Trophoblast cell (in vitro differentiated cells and primary cell): ENCODE results near the gene HIVEP3.

Source experiments
- DNase-seq, 2 donors: peaks; one replicate each; pipeline ENCODE4 v3.0.0-alpha.2; 2016
- H2AFZ ChIP-seq: 2 replicates; pipeline ENCODE4 v1.6.1; 2013; ENCODE audit warnings: low read length, moderate library complexity, mild to moderate bottlenecking; ENCODE audit not compliant: insufficient read depth, poor library complexity
- H2AK5ac ChIP-seq: 2 replicates; pipeline ENCODE4 v1.6.1; 2013; ENCODE audit warnings: mild to moderate bottlenecking, low read length
- H2BK120ac ChIP-seq: 2 replicates; pipeline ENCODE4 v1.6.1; 2013; ENCODE audit warnings: low read length, mild to moderate bottlenecking, moderate library complexity; ENCODE audit not compliant: insufficient read depth, poor library complexity
- H2BK12ac ChIP-seq: 2 replicates; pipeline ENCODE4 v1.6.1; 2013; ENCODE audit warnings: mild to moderate bottlenecking, low read length, moderate library complexity
- H2BK5ac ChIP-seq: 2 replicates; pipeline ENCODE4 v1.6.1; 2013; ENCODE audit warnings: low read length, low read depth, moderate library complexity, mild to moderate bottlenecking; ENCODE audit not compliant: poor library complexity
- H3K14ac ChIP-seq: 2 replicates; pipeline ENCODE4 v1.6.1; 2013; ENCODE audit warnings: mild to moderate bottlenecking, low read length
- H3K18ac ChIP-seq: 2 replicates; pipeline ENCODE4 v1.6.1; 2013; ENCODE audit warnings: mild to moderate bottlenecking, low read length
- H3K23ac ChIP-seq: 2 replicates; pipeline ENCODE4 v1.6.1; 2013; ENCODE audit warnings: low read length
- H3K27ac ChIP-seq: 2 replicates; pipeline ENCODE4 v1.5.1; 2013; ENCODE audit warnings: low read depth, mild to moderate bottlenecking, inconsistent platforms, low read length, moderate library complexity
- H3K27me3 ChIP-seq: 2 replicates; pipeline ENCODE4 v1.6.1; 2013; ENCODE audit warnings: inconsistent platforms, mild to moderate bottlenecking, low read length, moderate library complexity; ENCODE audit not compliant: insufficient read depth
- H3K36me3 ChIP-seq, 2 experiments: 1 replicate in 1 of 2; 2 replicates in 1 of 2; pipeline ENCODE4 v1.6.1; 2013; ENCODE audit warnings: low read length in 2 of 2, mild to moderate bottlenecking in 2 of 2, moderate library complexity in 1 of 2; ENCODE audit not compliant: insufficient read depth in 2 of 2, control insufficient read depth in 1 of 2
- H3K4ac ChIP-seq: 2 replicates; pipeline ENCODE4 v1.6.1; 2013; ENCODE audit warnings: low read depth, mild to moderate bottlenecking, low read length, moderate library complexity
- H3K4me1 ChIP-seq, 2 experiments: 1 replicate in 1 of 2; 2 replicates in 1 of 2; pipeline ENCODE4 v1.6.1; 2013; ENCODE audit warnings: low read length in 2 of 2, mild to moderate bottlenecking in 2 of 2, moderate library complexity in 1 of 2; ENCODE audit not compliant: insufficient read depth in 2 of 2, control insufficient read depth in 1 of 2
- H3K4me2 ChIP-seq: 2 replicates; pipeline ENCODE4 v1.6.1; 2013; ENCODE audit warnings: inconsistent platforms, mild to moderate bottlenecking, low read length, moderate library complexity
- H3K4me3 ChIP-seq: 2 replicates; pipeline ENCODE4 v1.5.1; 2013; ENCODE audit warnings: mild to moderate bottlenecking, low read depth, low read length, inconsistent platforms
- H3K79me1 ChIP-seq: one replicate; pipeline ENCODE4 v1.6.1; 2013; ENCODE audit warnings: low read length
- H3K79me2 ChIP-seq: 2 replicates; pipeline ENCODE4 v1.6.1; 2013; ENCODE audit warnings: low read length, mild to moderate bottlenecking; ENCODE audit not compliant: control insufficient read depth, insufficient read depth, poor library complexity
- H3K9ac ChIP-seq: 2 replicates; pipeline ENCODE4 v1.6.1; 2013; ENCODE audit warnings: mild to moderate bottlenecking, low read length
- H3K9me3 ChIP-seq: 2 replicates; pipeline ENCODE4 v1.6.1; 2013; ENCODE audit warnings: low read depth, mild to moderate bottlenecking, control low read depth, inconsistent platforms, low read length; ENCODE audit not compliant: insufficient read depth
- H4K12ac ChIP-seq: 2 replicates; pipeline ENCODE4 v1.6.1; 2013; ENCODE audit warnings: low read depth, mild to moderate bottlenecking, low read length, moderate library complexity
- H4K8ac ChIP-seq: 2 replicates; pipeline ENCODE4 v1.6.1; 2013; ENCODE audit warnings: low read depth, mild to moderate bottlenecking, low read length, moderate library complexity
- H4K91ac ChIP-seq: one replicate; pipeline ENCODE4 v1.6.1; 2013; ENCODE audit warnings: low read depth, mild to moderate bottlenecking, low read length, moderate library complexity
- WGBS: extraction: QIAGEN DNeasy Blood & Tissue Kit; methylation state at CpG from one replicate; pipeline ENCODE4 v1.1.7; 2013; ENCODE audit warnings: missing lambda C conversion rate; ENCODE audit not compliant: insufficient read length, insufficient coverage; ENCODE audit errors: extremely low coverage; 5-methylcytosine and 5-hydroxymethylcytosine counted together

Gene HIVEP3

DNA sequence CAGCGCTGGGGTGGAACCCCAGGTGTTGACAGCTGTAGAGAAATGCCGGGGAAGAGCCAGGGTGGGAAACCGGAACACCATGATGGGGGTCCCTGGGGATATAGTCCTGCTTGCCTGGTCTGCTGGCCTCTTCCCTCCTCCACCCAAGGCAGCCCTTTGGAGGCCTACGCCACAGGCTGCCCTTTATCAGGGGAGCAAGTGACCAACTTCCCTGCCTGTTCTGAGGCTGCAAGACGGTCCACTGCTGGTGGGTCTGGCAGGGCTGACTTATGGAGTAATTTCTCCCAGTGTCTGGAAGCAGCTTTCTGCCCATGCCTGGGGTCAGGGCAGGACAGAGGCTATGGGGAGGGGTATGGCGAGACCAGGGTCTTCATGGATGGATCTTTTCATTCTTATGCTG, 383.4 kb downstream of the HIVEP3 start:
- H4K12ac ChIP-seq = no peak overlapping the region
- H2AK5ac ChIP-seq = no peak overlapping the region
- no peak overlapping the region for H3K9ac ChIP-seq
- H2BK12ac ChIP-seq = no peak overlapping the region
- no peak overlapping the region for H4K91ac ChIP-seq
- no peak overlapping the region for H2AFZ ChIP-seq
- H3K79me2 ChIP-seq = no peaks in the 10 kb centered on the region
- H3K23ac ChIP-seq = no peak overlapping the region
- peaks cover 5% of the 10 kb centered on the region for H3K9me3 ChIP-seq
- H2BK120ac ChIP-seq = no peak overlapping the region
- H3K4me1 ChIP-seq = no peaks in the 10 kb centered on the region
- no peak for DNase-seq
- H2BK5ac ChIP-seq = no peak overlapping the region
- H3K4me2 ChIP-seq = no peak overlapping the region
- no peaks in the 10 kb centered on the region for H3K79me1 ChIP-seq
- no peak overlapping the region for H3K4me3 ChIP-seq
- H4K8ac ChIP-seq = no peak overlapping the region
- no peak overlapping the region for H3K18ac ChIP-seq
- no CpG with 5 or more reads among the region's 6 CpGs for WGBS
- H3K36me3 ChIP-seq = no peaks in the 10 kb centered on the region
- H3K4ac ChIP-seq = no peak overlapping the region
- H3K14ac ChIP-seq = no peak overlapping the region
- no peaks in the 10 kb centered on the region for H3K27me3 ChIP-seq
- H3K27ac ChIP-seq = no peak overlapping the region

DNA sequence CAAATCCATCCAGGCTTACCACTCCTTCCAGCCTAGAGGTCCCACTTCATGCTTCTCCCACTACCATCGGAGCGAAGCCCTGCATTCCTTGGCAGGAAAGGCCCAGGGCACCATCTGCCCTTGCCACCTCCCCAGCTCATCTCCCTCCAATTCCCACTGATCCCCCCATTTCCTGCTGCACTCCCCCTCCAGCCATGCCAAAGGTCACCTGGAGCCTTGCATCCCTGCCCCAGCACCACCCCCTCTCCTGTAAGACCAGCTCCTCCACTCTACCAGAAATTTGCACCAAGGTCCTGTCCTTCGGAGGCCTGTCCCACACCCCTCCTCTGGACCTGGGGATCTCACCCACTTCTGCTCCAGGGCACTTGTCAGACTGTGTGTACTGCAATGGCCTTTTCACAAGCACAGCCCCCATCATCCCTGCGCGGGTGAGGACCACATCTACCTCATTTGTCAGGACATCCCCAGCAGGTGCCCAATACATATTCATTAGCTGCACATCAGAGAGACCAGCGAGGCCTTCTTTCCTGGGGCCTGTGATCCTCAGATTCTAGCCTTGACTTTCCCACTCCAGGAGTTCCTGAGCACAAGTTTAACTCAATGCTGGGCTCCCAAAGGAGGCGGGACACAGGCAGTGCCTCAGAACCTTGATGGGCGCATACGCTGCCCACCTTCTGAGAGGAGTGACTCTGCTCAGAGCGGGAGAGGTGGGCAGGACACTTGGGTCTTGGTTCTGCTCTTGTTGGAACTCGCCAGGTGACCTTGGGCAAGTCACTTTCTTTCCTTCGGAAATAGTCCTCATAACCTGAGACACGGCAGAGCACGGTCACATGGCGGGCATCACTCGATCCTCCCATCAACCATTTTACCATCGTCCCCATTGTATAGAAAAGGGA, 384.3 kb downstream of the HIVEP3 start:
- no CpG with 5 or more reads among the region's 17 CpGs for WGBS
- no peaks in the 10 kb centered on the region for H3K79me2 ChIP-seq

DNA sequence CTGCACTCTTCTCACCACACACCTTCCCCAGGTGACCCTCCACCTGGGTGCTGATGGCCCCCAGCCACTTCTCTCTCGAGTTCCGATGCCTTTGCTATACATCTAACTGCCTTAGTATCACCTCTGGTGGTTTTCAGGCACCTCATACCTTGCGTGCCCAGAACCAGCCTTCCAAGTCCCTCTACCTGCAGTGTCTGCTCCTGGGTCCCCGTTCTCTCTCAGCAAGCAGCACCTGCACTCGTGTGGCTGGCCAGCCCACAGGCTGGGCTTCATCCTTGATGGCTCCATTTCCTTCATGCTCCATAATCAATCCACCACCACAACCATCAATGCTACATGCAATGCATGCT, 385.0 kb downstream of the HIVEP3 start:
- Histone ChIP-seq H2AFZ (no peak overlapping the region), H3K4ac (no peak overlapping the region), H3K79me1 (no peaks in the 10 kb centered on the region), H3K27ac (no peak overlapping the region), H2AK5ac (no peak overlapping the region), H4K91ac (no peak overlapping the region), H3K4me2 (no peak overlapping the region), H3K27me3 (no peaks in the 10 kb centered on the region), H3K4me1 (no peaks in the 10 kb centered on the region), H3K36me3 (no peaks in the 10 kb centered on the region), H4K12ac (no peak overlapping the region), H3K4me3 (no peak overlapping the region), H3K79me2 (no peaks in the 10 kb centered on the region), H2BK12ac (no peak overlapping the region), H3K14ac (no peak overlapping the region), H3K9me3 (peaks cover 12% of the 10 kb centered on the region), H3K23ac (no peak overlapping the region), H2BK120ac (no peak overlapping the region), H3K9ac (no peak overlapping the region), H4K8ac (no peak overlapping the region), H3K18ac (no peak overlapping the region), H2BK5ac (no peak overlapping the region)
- no peak for DNase-seq
- no CpG with 5 or more reads among the region's 5 CpGs for WGBS

More for the DNA sequence above, 384.3 kb downstream of the HIVEP3 start:
- Histone ChIP-seq H3K18ac (no peak overlapping the region), H3K4ac (no peak overlapping the region), H2BK120ac (no peak overlapping the region), H3K9ac (no peak overlapping the region), H3K36me3 (no peaks in the 10 kb centered on the region), H2BK5ac (no peak overlapping the region), H4K12ac (no peak overlapping the region), H3K79me1 (no peaks in the 10 kb centered on the region), H3K4me3 (no peak overlapping the region), H3K23ac (no peak overlapping the region), H4K8ac (no peak overlapping the region), H2AFZ (no peak overlapping the region), H3K27ac (no peak overlapping the region), H2BK12ac (no peak overlapping the region), H3K14ac (no peak overlapping the region), H3K9me3 (peaks cover 7% of the 10 kb centered on the region), H3K4me1 (no peaks in the 10 kb centered on the region), H3K27me3 (no peaks in the 10 kb centered on the region), H4K91ac (no peak overlapping the region), H2AK5ac (no peak overlapping the region), H3K4me2 (no peak overlapping the region)
- no peak for DNase-seq

DNA sequence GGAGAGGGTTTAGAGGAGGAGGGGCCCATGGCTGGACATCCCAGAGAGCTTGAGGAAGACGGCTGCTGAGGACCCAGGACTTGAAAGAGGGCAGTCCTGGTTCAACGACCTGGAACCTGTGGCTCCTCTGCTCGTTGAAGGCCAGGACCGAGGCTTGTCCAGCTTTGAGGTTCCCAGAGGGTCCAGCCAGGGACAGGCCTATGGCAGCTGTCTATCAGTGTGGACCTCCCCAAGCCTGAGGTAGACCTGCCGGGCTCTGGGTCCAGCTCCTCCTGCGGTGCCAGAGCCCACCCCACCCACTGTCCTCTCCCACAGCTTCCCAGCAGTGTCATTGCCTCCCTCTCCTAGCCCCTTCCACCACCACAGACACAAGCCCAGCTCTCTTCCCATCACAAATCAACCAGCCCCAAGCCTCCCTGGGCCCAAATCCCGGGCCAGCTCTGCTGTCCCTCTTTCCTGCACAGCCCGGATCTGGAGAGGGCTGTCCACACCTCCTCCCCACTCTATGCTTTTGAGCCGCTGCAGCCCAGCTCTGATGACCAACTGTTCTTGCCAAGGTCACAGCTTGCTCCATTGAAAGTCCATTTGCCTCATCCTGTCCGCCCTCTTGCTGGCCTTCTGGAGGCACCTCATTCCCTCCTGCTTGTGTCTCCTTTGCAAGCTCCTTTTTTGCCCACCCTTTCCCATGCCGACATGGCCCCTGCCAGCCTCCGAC, 385.5 kb downstream of the HIVEP3 start:
- H3K36me3 ChIP-seq = no peaks in the 10 kb centered on the region
- H3K14ac ChIP-seq = no peak overlapping the region
- no peak overlapping the region for H3K9ac ChIP-seq
- H2BK5ac ChIP-seq = no peak overlapping the region
- H2AFZ ChIP-seq = no peak overlapping the region
- H3K27ac ChIP-seq = no peak overlapping the region
- no peak overlapping the region for H3K4ac ChIP-seq
- no peak overlapping the region for H3K4me2 ChIP-seq
- H3K9me3 ChIP-seq = peaks cover 15% of the 10 kb centered on the region
- H3K27me3 ChIP-seq = no peaks in the 10 kb centered on the region
- no peak overlapping the region for H4K12ac ChIP-seq
- H3K79me2 ChIP-seq = no peaks in the 10 kb centered on the region
- no peaks in the 10 kb centered on the region for H3K79me1 ChIP-seq
- H2BK12ac ChIP-seq = no peak overlapping the region
- no peak overlapping the region for H4K8ac ChIP-seq
- no peak for DNase-seq
- H2AK5ac ChIP-seq = no peak overlapping the region
- no CpG with 5 or more reads among the region's 12 CpGs for WGBS
- no peak overlapping the region for H2BK120ac ChIP-seq
- no peak overlapping the region for H4K91ac ChIP-seq
- H3K4me3 ChIP-seq = no peak overlapping the region
- H3K4me1 ChIP-seq = no peaks in the 10 kb centered on the region
- H3K23ac ChIP-seq = no peak overlapping the region
- no peak overlapping the region for H3K18ac ChIP-seq
